ENCODE measurements around the gene AP3B1. TPM values are rescaled to one million over a fixed set of nuclear protein-coding genes. Genes with fewer than 3 reads are reported as not detected.

Gene AP3B1
- total and polyA plus RNA-seq, 2 of the 8 experiments (the other 6 are each of a cell fraction or from before 2014, with no cell fraction given): 45.8 to 48.3 TPM

DNA sequence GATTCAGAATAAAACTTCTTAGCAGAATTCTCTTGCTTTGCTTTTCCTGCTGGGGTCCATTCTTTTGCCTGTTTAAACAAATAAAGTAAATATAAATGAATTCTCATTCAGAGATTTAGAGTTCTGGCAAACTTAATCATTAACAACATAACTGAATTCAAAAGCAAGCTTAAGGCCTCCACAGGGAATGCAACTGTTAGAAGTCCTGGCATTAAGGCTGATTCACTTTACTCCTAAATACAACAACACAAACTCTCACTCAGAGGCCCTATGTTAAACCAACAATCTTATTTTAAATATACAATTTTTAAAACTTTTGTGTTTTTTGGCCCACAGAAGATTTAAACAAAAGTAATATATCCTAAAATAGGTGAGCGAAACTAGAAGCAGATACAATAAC is 178.3 kb downstream of the AP3B1 start:
- H3K27me3 ChIP-seq (replicated peaks in 1 of 4; ENCODE audit: control insufficient read depth in 3 of 4, extremely low read depth in 1 of 4, insufficient read depth in 3 of 4, low read length in 3 of 4): no peaks in the 10 kb centered on the region
- ChIA-PET POLR2A (ENCODE audit: partially characterized antibody) (no interaction called here), CTCF (ENCODE audit: partially characterized antibody) (interaction anchor here (0.7 to 1.2 kb wide), 3 partner anchors 12 to 179 kb away, joined by 3 to 6 read pairs (median 3); no protein-coding TSS in a partner anchor)
- peaks cover 0 to 10% (median 4%) of the 10 kb centered on the region in 4 experiments; a peak in 4 of 8 replicates for H3K36me3 ChIP-seq (ENCODE audit: control insufficient read depth in 2 of 4, insufficient read depth in 4 of 4, low read length in 3 of 4)
- H3K14ac ChIP-seq (ENCODE audit: insufficient read length): no peak overlapping the region
- no peak overlapping the region for H2BK5ac ChIP-seq (ENCODE audit: low read depth, low read length)
- no peak overlapping the region for H2BK120ac ChIP-seq (replicated peaks; ENCODE audit: low read depth, low read length)
- no peak overlapping the region for H3K56ac ChIP-seq (replicated peaks; ENCODE audit: insufficient read length, low read depth, low read length)
- peaks cover 6 to 9% of the 10 kb centered on the region in 2 experiments; a peak in 3 of 4 replicates for H3K9me3 ChIP-seq (ENCODE audit: insufficient read depth in 2 of 2, low read depth in 1 of 2, low read length in 1 of 2)
- H2BK20ac ChIP-seq (ENCODE audit: low read length): no peak overlapping the region
- H3K27ac ChIP-seq (ENCODE audit: low read depth, low read length): no peak overlapping the region
- H2BK12ac ChIP-seq (ENCODE audit: low read depth, low read length): no peak overlapping the region
- no peak overlapping the region for H4K5ac ChIP-seq (ENCODE audit: insufficient read length, low read depth, low read length)
- no peak overlapping the region for H2AK5ac ChIP-seq (ENCODE audit: low read depth, low read length)
- H4K91ac ChIP-seq (replicated peaks; ENCODE audit: insufficient read length, low read length): no peak overlapping the region
- H3K23ac ChIP-seq (ENCODE audit: insufficient read length): no peak overlapping the region
- no peak overlapping the region for H3K4ac ChIP-seq (replicated peaks; ENCODE audit: insufficient read length, low read depth, low read length)
- TF ChIP-seq RBBP5 (IDR thresholded peaks at IDR 0.05; ENCODE audit: borderline replicate concordance, low read depth, low read length) (no peak), GTF2F1 (IDR thresholded peaks at IDR 0.05; ENCODE audit: borderline replicate concordance, low read depth, low read length) (no peak), SUZ12 (IDR thresholded peaks at IDR 0.05; ENCODE audit: low read length) (no peak), MAFK (IDR thresholded peaks at IDR 0.05; ENCODE audit: low read depth, low read length) (no peak)
- H2AFZ ChIP-seq (ENCODE audit: low read length): no peak overlapping the region
- H3K79me2 ChIP-seq (ENCODE audit: control insufficient read depth in 1 of 2, insufficient read depth in 2 of 2, low read length in 2 of 2): no peaks in the 10 kb centered on the region
- H3K23me2 ChIP-seq (ENCODE audit: low read depth, low read length): no peaks in the 10 kb centered on the region
- H2BK15ac ChIP-seq (ENCODE audit: low read length): no peak overlapping the region
- H3K4me3 ChIP-seq (ENCODE audit: extremely low read depth in 1 of 4, insufficient read depth in 2 of 4, low read depth in 3 of 4, low read length in 4 of 4): no peak overlapping the region
- WGBS, 2 experiments (ENCODE audit: extremely low coverage in 1 of 2, insufficient coverage in 1 of 2, insufficient read length in 1 of 2, insufficient replicate concordance in 2 of 2, low coverage in 1 of 2, low lambda C conversion rate in 2 of 2, missing lambda C conversion rate in 1 of 2): 89% methylated on average over 1 of the region's 1 CpG; no CpG with 5 or more reads in 1 of the 2 experiments
- H4K8ac ChIP-seq (ENCODE audit: extremely low read depth, insufficient read depth, low read length): no peak overlapping the region
- H3K9ac ChIP-seq (replicated peaks in 1 of 4; ENCODE audit: extremely low read depth in 1 of 4, low read depth in 3 of 4, low read length in 3 of 4): no peak overlapping the region
- DNase-seq (ENCODE audit: low read depth in 1 of 2, low spot score in 2 of 2) (no peak), FAIRE-seq (no peak)
- H3K18ac ChIP-seq (ENCODE audit: extremely low read depth, low read length): no peak overlapping the region
- H4K20me1 ChIP-seq (replicated peaks in 1 of 2; ENCODE audit: control insufficient read depth in 1 of 2, insufficient read depth in 2 of 2, low read length in 2 of 2): no peaks in the 10 kb centered on the region
- no peak overlapping the region for H3K4me2 ChIP-seq (ENCODE audit: insufficient read depth in 1 of 2, low read depth in 2 of 2, low read length in 2 of 2)
- no peaks in the 10 kb centered on the region for H3K4me1 ChIP-seq (replicated peaks in 1 of 4; ENCODE audit: control insufficient read depth in 3 of 4, insufficient read depth in 4 of 4, low read length in 3 of 4)
- H3K79me1 ChIP-seq (ENCODE audit: low read depth, low read length): no peaks in the 10 kb centered on the region

Measured in H1 (cell line).